Endothelial cell of umbilical vein (primary cell): ENCODE results near the gene CREG1. TPM values are rescaled to one million over a fixed set of nuclear protein-coding genes. Genes with fewer than 3 reads are reported as not detected.

Experiments
- BruUV-seq: library from RNA; stranded (reverse); fragments of 400-500 nt; replicated peaks from 2 replicates; lab custom pipeline; 2021; lab: Mats Ljungman, UMichigan
- CTCF ChIA-PET: fragments of 300-600, 350-600 bp; sonication (Branson Sonifier 250); formaldehyde crosslinking; loops from one replicate; lab custom pipeline; 2021; ENCODE audit warnings: antibody characterized with exemption, inconsistent platforms; lab: Charles Lee
- POLR2A ChIA-PET: fragments of 300-600, 350-600 bp; sonication (Branson Sonifier 250); formaldehyde crosslinking; loops from one replicate; lab custom pipeline; 2021; ENCODE audit warnings: antibody characterized with exemption, inconsistent platforms; lab: Charles Lee
- DNase-seq: peaks from one replicate; pipeline ENCODE4 v3.0.0-alpha.2; 2011; ENCODE audit warnings: low read depth, low spot score
- FAIRE-seq: peaks from 2 replicates; lab custom pipeline; 2011; peaks lifted over from hg19 to GRCh38; lab: Jason Lieb, UNC
- H2AFZ ChIP-seq: 2 replicates; pipeline ENCODE4 v1.6.0; 2012; ENCODE audit warnings: low read depth, low read length, control low read depth, inconsistent platforms
- H3K27ac ChIP-seq: 2 replicates; pipeline ENCODE4 v1.5.1; 2011; ENCODE audit warnings: low read depth, mild to moderate bottlenecking, control low read depth, low read length, moderate library complexity; ENCODE audit not compliant: insufficient read depth
- H3K27me3 ChIP-seq, 2 experiments: 2 replicates each; pipeline versions ENCODE4 v1.6.0 to v1.6.1; 2011; ENCODE audit warnings: low read length in 2 of 2, mixed read lengths in 1 of 2; ENCODE audit not compliant: control insufficient read depth in 2 of 2, insufficient read depth in 2 of 2
- H3K36me3 ChIP-seq, 2 experiments: 2 replicates in 1 of 2; 3 replicates in 1 of 2; pipeline ENCODE4 v1.5.1; 2011; ENCODE audit warnings: low read length in 2 of 2, mild to moderate bottlenecking in 1 of 2, moderate library complexity in 1 of 2; ENCODE audit not compliant: control insufficient read depth in 2 of 2, insufficient read depth in 2 of 2; ENCODE audit errors: extremely low read depth in 1 of 2
- H3K4me1 ChIP-seq: 3 replicates; pipeline ENCODE4 v1.5.1; 2011; ENCODE audit warnings: mild to moderate bottlenecking, low read length; ENCODE audit not compliant: control insufficient read depth, insufficient read depth; ENCODE audit errors: extremely low read depth
- H3K4me2 ChIP-seq: 2 replicates; pipeline ENCODE4 v1.6.1; 2011; ENCODE audit warnings: low read length, control low read depth, mixed read lengths; ENCODE audit not compliant: insufficient read depth
- H3K4me3 ChIP-seq, 3 experiments: fragments of 200-600 bp in 1 of 3; sonication (generic), shearing (Covaris generic) in 1 of 3; replicated peaks in 1 of 3; 2 replicates each; pipeline ENCODE4 v1.5.1; 2011 to 2016; ENCODE audit warnings: control low read depth in 3 of 3, low read length in 3 of 3, mild to moderate bottlenecking in 2 of 3, inconsistent platforms in 1 of 3, low read depth in 1 of 3, moderate library complexity in 1 of 3; ENCODE audit not compliant: insufficient read depth in 1 of 3
- H3K79me2 ChIP-seq: 2 replicates; pipeline ENCODE4 v1.6.0; 2012; ENCODE audit warnings: low read length, inconsistent platforms; ENCODE audit not compliant: control insufficient read depth, insufficient read depth
- H3K9ac ChIP-seq: replicated peaks from 2 replicates; pipeline ENCODE3; 2011; ENCODE audit warnings: low read length, control low read depth; ENCODE audit not compliant: insufficient read depth; ENCODE audit errors: extremely low read depth
- H3K9me1 ChIP-seq: replicated peaks from 3 replicates; pipeline ENCODE4 v1.6.0; 2011; ENCODE audit warnings: mild to moderate bottlenecking, low read length; ENCODE audit not compliant: control insufficient read depth, insufficient read depth; ENCODE audit errors: extremely low read depth
- H3K9me3 ChIP-seq: replicated peaks from 2 replicates; pipeline ENCODE4 v1.5.1; 2012; ENCODE audit warnings: low read length, inconsistent platforms; ENCODE audit not compliant: control insufficient read depth, insufficient read depth
- H4K20me1 ChIP-seq: replicated peaks from 2 replicates; pipeline ENCODE3; 2011; ENCODE audit warnings: mild to moderate bottlenecking, low read length; ENCODE audit not compliant: control insufficient read depth, insufficient read depth; ENCODE audit errors: extremely low read depth
- CTCF ChIP-seq, 2 donors: IDR thresholded peaks; 1 replicate in 1 of 2; 2 replicates in 1 of 2; pipeline ENCODE4 v1.5.1; 2011; ENCODE audit warnings: low read length in 2 of 2, mild to moderate bottlenecking in 2 of 2, moderate library complexity in 2 of 2, control low read depth in 1 of 2, inconsistent platforms in 1 of 2, low read depth in 1 of 2; ENCODE audit not compliant: insufficient read depth in 1 of 2; ENCODE audit errors: extremely low read depth in 1 of 2
- EZH2 ChIP-seq: IDR thresholded peaks from 2 replicates; pipeline ENCODE4 v1.6.1; 2012; ENCODE audit warnings: borderline replicate concordance, low read depth, mild to moderate bottlenecking, moderate library complexity, low read length, inconsistent platforms; ENCODE audit not compliant: severe bottlenecking
- FOS ChIP-seq: IDR thresholded peaks from 2 replicates; pipeline ENCODE4 v1.6.1; 2011; ENCODE audit warnings: mild to moderate bottlenecking, low read length, moderate library complexity, borderline replicate concordance; ENCODE audit not compliant: insufficient read depth
- GATA2 ChIP-seq: IDR thresholded peaks from 2 replicates; pipeline ENCODE4 v1.7.0; 2011; ENCODE audit warnings: low read depth, mild to moderate bottlenecking, moderate library complexity, mixed read lengths, low read length; ENCODE audit not compliant: insufficient read length, insufficient read depth
- JUN ChIP-seq: IDR thresholded peaks from 2 replicates; pipeline ENCODE4 v1.6.1; 2011; ENCODE audit warnings: borderline replicate concordance, low read depth; ENCODE audit not compliant: insufficient read length, insufficient read depth
- MAX ChIP-seq: IDR thresholded peaks from 2 replicates; pipeline ENCODE4 v1.6.1; 2011; ENCODE audit not compliant: insufficient read depth, insufficient read length
- MYC ChIP-seq: IDR thresholded peaks from one replicate; pipeline ENCODE4 v1.6.1; 2011; ENCODE audit warnings: mild to moderate bottlenecking, low read depth, low read length
- POLR2A ChIP-seq: IDR thresholded peaks from 2 replicates; pipeline ENCODE4 v1.6.1; 2012; ENCODE audit warnings: low read depth, mild to moderate bottlenecking, control low read depth, low read length
- POLR2AphosphoS5 ChIP-seq: IDR thresholded peaks from 2 replicates; pipeline ENCODE4 v1.6.1; 2012; ENCODE audit warnings: low read depth, mild to moderate bottlenecking, control low read depth, low read length, moderate library complexity; ENCODE audit not compliant: insufficient read depth
- dilution Hi-C: fragments of 300-500 bp; cut with MboI; formaldehyde crosslinking; loops from one replicate; pipeline ENCODE4 v1.15.0; 2019; ENCODE audit warnings: low sequenced_read_pairs; ENCODE audit not compliant: extremely low pct_ligation_motif_present
- intact Hi-C: fragments of 100-400 bp; cut with micrococcal nuclease; formaldehyde crosslinking; loops from one replicate; pipeline ENCODE4 v1.10.0; 2022
- polyA plus RNA-seq, 4 experiments: library from polyadenylated mRNA; depleted of rRNA in 3 of 4; stranded (reverse) in 3 of 4; unstranded in 1 of 4; fragments of >200 nt; gene quantifications; 2 replicates each; pipeline versions ENCODE4 v1.2.1 to v1.2.3, GENCODE V29; 2011 to 2012; ENCODE audit warnings: missing spikeins in 1 of 4
- total RNA-seq: library from RNA; stranded (reverse); gene quantifications from 2 replicates; pipeline ENCODE4 v1.2.3, GENCODE V29; 2021

Gene CREG1
- total and polyA plus RNA-seq, 2 donors (not counting 3 experiments of a cell fraction or from before 2014, with no cell fraction given), result 10.3 to 15.8 TPM

- DNase-seq, result no peak
- Histone ChIP-seq H4K20me1 (no peaks in the 10 kb centered on the region), H3K9me3 (no peaks in the 10 kb centered on the region), H3K27me3 (no peaks in the 10 kb centered on the region), H3K79me2 (no peaks in the 10 kb centered on the region), H3K4me3 (no peak overlapping the region), H3K36me3 (no peaks in the 10 kb centered on the region), H2AFZ (no peak overlapping the region), H3K9ac (no peak overlapping the region), H3K4me2 (no peak overlapping the region), H3K9me1 (no peaks in the 10 kb centered on the region), H3K4me1 (no peaks in the 10 kb centered on the region), H3K27ac (no peak overlapping the region)
- ChIA-PET CTCF (interaction anchor here (0.7 to 3.7 kb wide), 9 partner anchors 8 to 483 kb away, joined by 3 to 28 read pairs (median 5); no protein-coding TSS in a partner anchor), POLR2A (no interaction called here)
- dilution Hi-C loops (no loop called here), intact Hi-C loops (no loop called here)
- FAIRE-seq, result no peak
- BruUV-seq, result no TSS peak
- TF ChIP-seq CTCF (IDR thresholded peaks at IDR 0.05; ENCODE audit: extremely low read depth in 1 of 2, insufficient read depth in 1 of 2, low read depth in 1 of 2, low read length in 2 of 2), result no peak
- no peak for TF ChIP-seq GATA2
- no peak for TF ChIP-seq POLR2AphosphoS5
- TF ChIP-seq EZH2, result no peak
- no peak for TF ChIP-seq JUN
- no peak for TF ChIP-seq MYC
- no peak for TF ChIP-seq MAX
- TF ChIP-seq POLR2A, result no peak
- no peak for TF ChIP-seq FOS
Measured at GRCh38 chr1:167542109-167543032, 11.2 kb downstream of the CREG1 start.
